ENCODE data around the gene MCMBP.

DNA sequence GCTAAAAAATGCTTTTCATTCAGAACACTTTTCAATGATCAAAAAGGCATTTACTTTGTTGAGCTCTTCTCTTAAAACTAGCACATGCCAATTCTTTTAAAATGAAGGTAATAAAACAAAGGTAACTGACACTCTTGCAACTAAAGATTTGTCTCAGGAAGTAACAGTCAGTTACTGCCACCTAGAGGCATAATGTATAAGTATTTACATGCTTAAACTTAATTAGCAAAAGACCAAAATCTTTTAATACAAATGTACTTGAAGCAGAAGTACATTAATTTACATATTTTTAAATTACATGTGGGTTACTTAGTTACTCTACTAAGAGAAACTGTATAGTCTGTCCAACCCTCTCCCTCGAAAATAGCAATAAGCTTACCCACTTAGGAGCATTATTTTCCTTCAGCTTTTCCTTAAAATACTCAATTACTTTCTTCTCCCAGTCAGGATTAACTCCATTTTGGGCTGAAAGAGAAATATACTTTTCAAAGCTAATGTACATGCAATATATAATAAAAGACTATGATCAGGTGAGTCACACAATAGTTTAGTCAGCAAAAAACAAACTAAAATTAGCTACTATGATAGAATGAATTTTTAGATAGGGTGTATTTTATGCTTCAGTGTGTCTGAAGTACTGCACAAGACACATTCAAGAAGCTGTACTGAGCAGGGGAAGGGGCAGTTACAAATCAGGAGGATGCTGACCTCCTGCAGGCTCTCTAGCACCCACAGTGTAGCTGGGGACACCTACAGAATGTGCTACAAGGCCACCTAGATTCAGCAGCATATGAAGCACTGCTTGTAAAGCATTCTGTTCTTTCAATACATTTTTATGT, 13.0 kb downstream of the MCMBP start:
- TF ChIP-seq EGR1 (IDR thresholded peaks at IDR 0.05) (no peak), TAF1 (IDR thresholded peaks at IDR 0.05; ENCODE audit: low read depth) (no peak), TCF12 (IDR thresholded peaks at IDR 0.05; ENCODE audit: low read depth) (no peak), CEBPB (IDR thresholded peaks at IDR 0.05) (no peak), NFIC (IDR thresholded peaks at IDR 0.05) (no peak)
